OCI-LY3 (cell line): ENCODE results near the gene SOX9.

Experiments used
- H2AFZ ChIP-seq: fragments of 200-600, 300-600 bp; shearing (Covaris generic); 2 replicates; pipeline ENCODE4 v1.6.0; 2014; ENCODE audit warnings: antibody characterized with exemption, low read depth, low read length
- H3K27ac ChIP-seq: fragments of 200-600, 300-600 bp; sonication (generic); 2 replicates; pipeline ENCODE4 v1.5.1; 2014; ENCODE audit warnings: mild to moderate bottlenecking, low read length, moderate library complexity, mixed read lengths
- H3K27me3 ChIP-seq: fragments of 200-600, 300-600 bp; sonication (generic); 2 replicates; pipeline ENCODE4 v1.6.1; 2014; ENCODE audit warnings: low read depth, low read length, mixed read lengths
- H3K36me3 ChIP-seq: fragments of 200-600, 300-600 bp; sonication (generic); replicated peaks from 2 replicates; pipeline ENCODE3; 2014; ENCODE audit warnings: low read depth, low read length, mixed read lengths
- H3K4me1 ChIP-seq: fragments of 300-600, 200-600 bp; sonication (generic); 2 replicates; pipeline ENCODE4 v1.6.1; 2014; ENCODE audit warnings: low read length, mixed read lengths
- H3K4me2 ChIP-seq: fragments of 200-600, 300-600 bp; sonication (generic); 2 replicates; pipeline ENCODE4 v1.6.1; 2014; ENCODE audit warnings: low read length, mixed read lengths
- H3K4me3 ChIP-seq: fragments of 300-600, 200-600 bp; sonication (generic); 2 replicates; pipeline ENCODE4 v1.5.1; 2014; ENCODE audit warnings: antibody characterized with exemption, mild to moderate bottlenecking, low read length, moderate library complexity
- H3K79me2 ChIP-seq: fragments of 300-600, 200-600 bp; shearing (Covaris generic); 2 replicates; pipeline ENCODE4 v1.6.1; 2014; ENCODE audit warnings: mild to moderate bottlenecking, low read length, mixed read lengths
- H3K9ac ChIP-seq: fragments of 300-600, 200-600 bp; shearing (Covaris generic); 2 replicates; pipeline ENCODE4 v1.6.0; 2014; ENCODE audit warnings: mild to moderate bottlenecking, low read length, moderate library complexity
- H3K9me3 ChIP-seq: fragments of 200-600, 300-600 bp; shearing (Covaris generic); 2 replicates; pipeline ENCODE4 v1.6.1; 2014; ENCODE audit warnings: low read length, mixed read lengths; ENCODE audit not compliant: insufficient read depth
- H4K20me1 ChIP-seq: fragments of 200-600, 300-600 bp; sonication (generic); 2 replicates; pipeline ENCODE4 v1.6.1; 2016; ENCODE audit warnings: low read length, mixed read lengths; ENCODE audit not compliant: insufficient read depth
- CTCF ChIP-seq: fragments of 200-600, 300-600 bp; sonication (generic); IDR thresholded peaks from 2 replicates; pipeline ENCODE4 v1.5.1; 2014; ENCODE audit warnings: antibody characterized with exemption, low read length, low read depth
- EZH2phosphoT487 ChIP-seq: fragments of 200-600 bp; shearing (Covaris generic); IDR thresholded peaks from 2 replicates; pipeline ENCODE4 v1.6.1; 2018; ENCODE audit warnings: antibody characterized with exemption, mixed run types, low read depth

Gene SOX9

GRCh38 chr17:72175263-72175662 is 54.4 kb downstream of the SOX9 start:
- H3K36me3 ChIP-seq: no peaks in the 10 kb centered on the region
- H3K27me3 ChIP-seq: peaks cover 10% of the 10 kb centered on the region
- TF ChIP-seq CTCF: no peak
- TF ChIP-seq EZH2phosphoT487: no peak
- H3K9ac ChIP-seq: no peak overlapping the region
- H3K4me3 ChIP-seq: no peak overlapping the region
- no peaks in the 10 kb centered on the region for H3K79me2 ChIP-seq
- H3K4me1 ChIP-seq: no peaks in the 10 kb centered on the region
- H3K4me2 ChIP-seq: no peak overlapping the region
- H3K27ac ChIP-seq: no peak overlapping the region
- H3K9me3 ChIP-seq: no peaks in the 10 kb centered on the region
- H2AFZ ChIP-seq: no peak overlapping the region
- no peaks in the 10 kb centered on the region for H4K20me1 ChIP-seq
